ENCODE data around the gene ADCK2.
"Not testable (repeated sequence)": the region's sequence is repeated elsewhere in the genome, so short reads cannot be mapped to it uniquely, and the experiment has no call there.

The ADCK2 gene

GRCh38 chr7:140671966-140672365 lies 779 bp upstream of the ADCK2 start:
- FAIRE-seq: no peak
- no peak for DNase-seq (ENCODE audit: extremely low spot score, insufficient read length, low read depth)

DNA sequence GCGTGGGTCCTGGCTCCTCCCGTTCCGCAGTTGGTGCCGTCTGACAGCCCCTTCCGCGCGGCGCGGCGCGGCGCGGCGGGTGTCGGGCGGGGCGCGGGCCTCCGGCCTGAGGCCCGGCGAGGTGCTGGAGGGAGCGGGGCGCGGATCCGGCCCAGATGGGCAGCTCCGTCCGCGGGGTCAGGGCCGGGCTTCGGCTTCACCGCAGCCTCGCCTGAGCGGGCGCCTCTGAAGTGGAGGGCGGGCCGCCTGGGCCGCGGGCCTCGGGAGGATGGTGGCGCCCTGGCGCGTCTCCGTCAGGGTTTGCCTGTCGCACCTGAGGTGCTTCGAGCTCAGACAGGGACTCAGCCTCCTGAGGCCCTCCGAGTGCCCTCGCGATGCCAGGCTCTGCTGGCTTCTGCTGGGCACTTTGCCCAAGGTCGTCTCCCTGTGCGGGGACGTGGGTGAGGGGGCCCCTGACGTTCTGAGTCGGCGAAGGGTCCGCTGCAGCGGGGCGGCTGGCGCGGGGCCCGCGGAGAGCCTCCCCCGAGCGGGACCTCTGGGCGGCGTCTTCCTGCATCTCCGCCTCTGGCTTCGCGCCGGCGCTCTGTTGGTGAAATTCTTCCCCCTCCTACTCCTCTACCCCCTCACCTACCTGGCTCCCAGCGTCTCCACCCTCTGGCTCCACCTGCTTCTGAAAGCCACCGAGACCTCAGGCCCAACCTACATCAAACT lies 473 bp downstream of the ADCK2 start:
- DNase-seq (ENCODE audit: extremely low spot score, insufficient read length, low read depth): peak; percentile 18
- FAIRE-seq: peak; percentile 35

GRCh38 chr7:140673774-140674155 lies 1.0 kb downstream of the ADCK2 start:
- FAIRE-seq: no peak
- DNase-seq (ENCODE audit: extremely low spot score, insufficient read length, low read depth): no peak

DNA sequence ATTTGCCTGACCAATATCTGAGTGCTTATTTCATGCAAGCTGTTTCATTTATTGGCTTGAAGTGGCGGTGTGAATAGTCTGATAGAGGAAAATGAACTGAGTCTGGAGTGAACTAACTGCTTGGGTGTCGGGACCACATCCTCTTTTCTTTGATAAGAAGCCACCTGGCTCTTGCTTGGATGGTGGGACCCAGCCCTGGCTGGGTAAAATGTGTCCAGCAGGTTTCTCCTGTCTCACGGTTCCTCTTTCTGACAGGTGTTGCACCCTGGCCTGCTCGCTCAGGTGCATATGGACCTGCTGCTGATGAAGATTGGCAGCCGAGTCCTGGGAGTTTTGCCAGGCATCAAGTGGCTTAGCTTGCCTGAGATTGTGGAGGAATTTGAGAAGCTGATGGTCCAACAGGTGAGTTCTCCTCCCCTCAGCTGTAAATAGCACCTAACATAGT lies 1.6 kb downstream of the ADCK2 start:
- DNase-seq (ENCODE audit: extremely low spot score, insufficient read length, low read depth): peak; percentile 18
- FAIRE-seq: peak; percentile 74

DNA sequence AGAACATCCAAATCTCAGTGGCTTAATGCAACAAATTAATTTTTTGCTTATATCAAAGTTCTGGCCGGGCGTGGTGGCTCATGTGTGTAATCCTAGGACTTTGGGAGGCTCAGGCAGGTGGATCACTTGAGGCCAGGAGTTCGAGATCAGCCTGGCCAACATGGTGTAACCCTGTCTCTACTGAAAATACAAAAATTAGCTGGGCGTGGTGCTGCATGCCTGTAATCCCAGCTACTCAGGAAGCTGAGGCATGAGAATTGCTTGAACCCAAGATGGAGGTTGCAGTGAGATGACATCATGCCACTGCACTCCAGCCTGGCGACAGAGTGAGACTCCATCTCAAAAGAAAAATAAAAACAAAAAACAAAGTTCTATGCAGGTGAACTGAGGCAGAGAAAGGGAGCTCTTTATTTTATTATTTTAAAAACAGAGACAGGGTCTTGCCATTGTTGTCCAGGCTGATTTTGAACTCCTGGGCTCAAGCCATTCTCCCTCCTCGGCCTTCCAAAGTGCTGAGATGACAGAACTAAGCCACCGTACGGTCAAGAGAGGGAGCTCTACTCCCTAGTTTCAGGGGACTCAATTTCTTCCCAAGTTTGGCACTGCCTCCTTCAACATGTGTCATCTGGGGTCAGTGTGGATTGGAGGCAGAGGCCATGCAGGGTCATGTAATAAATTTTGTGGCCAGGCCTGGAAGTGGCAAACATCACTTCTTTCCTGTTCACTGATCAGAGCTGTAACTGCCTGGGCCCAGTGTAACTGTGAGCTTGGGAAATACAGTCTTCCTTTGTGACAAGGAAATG lies 2.4 kb downstream of the ADCK2 start:
- DNase-seq (ENCODE audit: extremely low spot score, insufficient read length, low read depth) (no peak), FAIRE-seq (peak; percentile 75)

DNA sequence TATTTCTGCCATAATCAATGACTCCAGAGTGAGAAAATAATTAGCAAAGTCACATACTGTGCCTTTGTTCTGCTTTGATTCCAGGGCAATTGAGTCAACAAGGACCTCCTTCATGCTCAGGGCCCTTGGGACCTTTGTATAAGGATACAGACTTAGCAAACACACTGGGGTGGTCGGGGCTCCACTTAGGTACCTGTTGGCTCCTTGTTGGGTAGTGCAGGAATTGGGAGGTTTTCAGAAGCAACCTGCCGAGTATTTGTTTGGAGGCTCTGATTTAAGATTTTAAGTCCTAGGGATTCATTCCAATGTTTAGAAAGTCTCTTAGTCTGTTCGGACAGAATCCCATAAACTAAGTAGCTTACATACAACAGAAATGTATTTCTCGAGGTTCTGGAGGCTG lies 3.0 kb downstream of the ADCK2 start:
- no peak for DNase-seq (ENCODE audit: extremely low spot score, insufficient read length, low read depth)
- peak; percentile 26 for FAIRE-seq

DNA sequence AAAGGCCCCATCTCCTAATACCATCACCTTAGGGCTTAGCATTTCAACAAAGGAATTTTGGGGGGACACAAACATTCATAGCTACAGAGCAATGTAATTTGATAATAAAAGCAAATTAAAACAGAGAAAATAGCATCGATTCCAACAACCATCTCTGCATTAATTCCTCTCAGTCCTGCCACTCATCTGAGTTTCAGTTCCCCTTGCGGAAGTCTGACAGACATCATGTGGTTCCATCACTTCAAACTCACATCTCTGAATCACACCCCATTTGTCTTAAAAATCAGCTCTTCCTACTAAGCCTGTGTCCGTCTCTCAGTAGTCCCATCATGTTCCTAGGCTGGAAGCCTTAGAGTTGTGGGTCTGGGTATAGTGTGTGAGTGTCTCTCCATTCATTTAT lies 3.6 kb downstream of the ADCK2 start:
- FAIRE-seq: peak; percentile 95
- peak; percentile 32 for DNase-seq (ENCODE audit: extremely low spot score, insufficient read length, low read depth)

DNA sequence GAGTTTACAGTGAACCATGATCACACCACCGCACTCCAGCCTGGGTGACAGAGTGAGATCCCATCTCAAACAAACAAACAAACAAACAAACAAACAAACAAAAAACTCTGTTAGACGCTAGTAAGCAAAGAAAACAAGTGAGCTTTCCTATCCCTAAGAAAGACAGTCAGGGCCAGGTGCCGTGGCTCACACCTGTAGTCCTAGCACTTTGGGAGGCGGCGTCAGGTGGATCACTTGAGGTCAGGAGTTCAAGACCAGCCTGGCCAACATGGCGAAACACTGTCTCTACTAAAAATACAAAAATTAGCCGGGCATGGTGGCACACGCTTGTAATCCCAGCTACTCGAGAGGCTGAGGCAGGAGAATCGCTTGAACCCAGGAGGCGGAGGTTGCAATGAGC lies 4.2 kb downstream of the ADCK2 start:
- not testable (repeated sequence) for FAIRE-seq; DNase-seq (ENCODE audit: extremely low spot score, insufficient read length, low read depth)

GRCh38 chr7:140677496-140677895 lies 4.8 kb downstream of the ADCK2 start:
- DNase-seq (ENCODE audit: extremely low spot score, insufficient read length, low read depth): no peak
- FAIRE-seq: no peak

GRCh38 chr7:140678081-140678815 lies 5.5 kb downstream of the ADCK2 start:
- FAIRE-seq (no peak), DNase-seq (ENCODE audit: extremely low spot score, insufficient read length, low read depth) (no peak)

GRCh38 chr7:140678816-140679130 lies 6.0 kb downstream of the ADCK2 start:
- no peak for FAIRE-seq
- DNase-seq (ENCODE audit: extremely low spot score, insufficient read length, low read depth): no peak

- DNase-seq (ENCODE audit: extremely low spot score, insufficient read length, low read depth) (no peak), FAIRE-seq (no peak)
Observed at GRCh38 chr7:140679186-140679585, 6.4 kb downstream of the ADCK2 start.

- no peak for DNase-seq (ENCODE audit: extremely low spot score, insufficient read length, low read depth)
- FAIRE-seq: no peak
Observed at GRCh38 chr7:140680886-140681285, 8.1 kb downstream of the ADCK2 start.

DNA sequence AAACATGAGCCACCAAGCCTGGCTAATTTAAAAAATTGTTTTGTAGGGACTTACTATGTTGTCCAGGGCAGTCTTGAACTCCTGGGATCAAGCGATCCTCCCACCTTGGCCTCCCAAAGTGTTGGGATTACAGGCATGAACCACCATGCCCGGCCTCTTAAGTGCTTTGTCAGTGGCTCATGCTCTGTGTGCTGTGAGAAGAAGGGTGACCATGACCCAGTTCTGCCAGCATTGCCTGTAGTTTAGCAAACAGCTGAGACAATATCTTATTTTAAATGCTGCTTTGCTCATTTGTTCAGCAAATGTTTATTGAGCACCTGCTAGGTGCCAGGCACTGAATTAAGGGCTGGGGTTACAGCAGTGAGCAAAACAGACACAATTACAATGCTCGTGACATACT lies 9.0 kb downstream of the ADCK2 start:
- FAIRE-seq (no peak), DNase-seq (ENCODE audit: extremely low spot score, insufficient read length, low read depth) (no peak)

GRCh38 chr7:140683657-140684056 lies 10.9 kb downstream of the ADCK2 start:
- DNase-seq (ENCODE audit: extremely low spot score, insufficient read length, low read depth) (no peak), FAIRE-seq (no peak)

DNA sequence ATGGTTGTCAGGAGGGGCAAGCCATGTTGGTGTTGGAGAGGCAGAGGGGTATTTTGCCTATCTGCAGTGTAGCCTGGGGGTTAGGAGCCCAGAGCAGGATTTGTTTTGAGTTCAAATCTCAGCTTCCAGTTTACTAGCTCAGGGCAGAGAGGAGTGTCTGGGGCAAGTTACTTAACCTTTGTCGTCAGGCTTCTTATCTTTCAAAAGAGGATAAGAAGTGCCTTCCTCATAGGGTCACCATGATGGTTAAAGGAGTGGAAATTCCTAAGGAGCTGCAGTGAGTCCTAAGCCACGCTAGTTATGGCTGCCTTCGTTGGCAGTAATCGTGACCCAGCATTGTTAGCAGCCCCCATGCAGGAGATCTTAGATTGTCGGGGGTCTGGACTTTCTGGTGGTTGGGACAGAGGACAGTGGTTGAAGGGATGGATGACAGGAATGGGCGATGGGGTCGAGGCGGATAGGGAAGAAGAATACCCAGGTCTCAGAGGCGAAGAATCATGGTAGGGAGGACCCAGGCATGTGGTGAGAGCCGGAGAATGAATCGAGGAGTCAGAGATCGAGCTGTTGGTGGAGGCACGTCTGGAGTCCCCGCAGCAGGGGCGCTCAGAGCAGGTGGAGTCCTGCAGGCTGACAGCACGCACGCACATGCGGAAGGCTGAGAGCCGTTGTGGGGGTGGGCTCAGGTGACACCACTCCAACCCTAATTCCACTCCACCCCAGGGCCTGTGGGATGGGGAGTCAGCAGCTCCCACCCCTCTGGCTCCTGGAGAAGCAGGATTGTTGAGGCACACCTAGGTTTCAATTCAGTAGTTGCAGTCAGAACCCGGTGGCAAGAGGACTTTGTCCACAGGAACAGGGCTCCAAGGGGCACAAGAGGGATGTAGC lies 11.6 kb downstream of the ADCK2 start:
- FAIRE-seq: no peak

DNA sequence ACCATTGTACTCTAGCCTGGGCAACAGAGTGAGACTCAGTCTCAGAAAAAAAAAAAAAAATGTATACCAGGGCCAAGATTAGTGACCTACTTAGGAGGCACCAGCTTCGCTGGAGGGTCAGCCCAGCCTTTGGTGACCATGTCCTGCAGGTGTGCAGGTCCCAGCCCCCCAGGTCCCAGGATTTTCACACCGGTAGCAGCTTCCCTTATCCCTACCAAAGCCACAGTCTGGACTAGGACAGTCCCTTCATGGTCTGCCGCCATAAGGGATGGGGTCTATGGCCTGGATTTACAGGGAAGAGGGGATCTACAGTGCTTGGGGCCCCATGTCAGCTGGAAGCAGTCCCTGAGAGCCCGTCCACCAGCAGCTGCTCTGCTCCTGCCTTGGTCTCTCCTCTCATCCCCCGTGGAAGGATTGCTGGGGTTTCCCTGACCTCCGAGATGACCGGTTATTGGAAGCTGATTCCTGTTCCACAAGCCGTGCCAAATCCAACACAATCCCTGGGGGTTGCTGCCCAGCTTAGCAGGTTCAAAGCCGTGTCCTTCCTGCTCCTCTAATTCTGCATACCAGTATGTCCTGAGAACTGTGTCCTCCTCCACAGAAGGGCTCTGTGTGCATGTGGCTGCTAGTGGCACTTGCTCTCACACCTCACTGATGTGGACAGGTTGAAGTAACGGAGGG lies 12.8 kb downstream of the ADCK2 start:
- no peak for FAIRE-seq
- no peak for DNase-seq (ENCODE audit: extremely low spot score, insufficient read length, low read depth)

More for the DNA sequence above, 11.6 kb downstream of the ADCK2 start:
- DNase-seq (ENCODE audit: extremely low spot score, insufficient read length, low read depth): no peak

GRCh38 chr7:140686921-140687320 lies 14.2 kb downstream of the ADCK2 start:
- DNase-seq (ENCODE audit: extremely low spot score, insufficient read length, low read depth) (no peak), FAIRE-seq (no peak)

DNA sequence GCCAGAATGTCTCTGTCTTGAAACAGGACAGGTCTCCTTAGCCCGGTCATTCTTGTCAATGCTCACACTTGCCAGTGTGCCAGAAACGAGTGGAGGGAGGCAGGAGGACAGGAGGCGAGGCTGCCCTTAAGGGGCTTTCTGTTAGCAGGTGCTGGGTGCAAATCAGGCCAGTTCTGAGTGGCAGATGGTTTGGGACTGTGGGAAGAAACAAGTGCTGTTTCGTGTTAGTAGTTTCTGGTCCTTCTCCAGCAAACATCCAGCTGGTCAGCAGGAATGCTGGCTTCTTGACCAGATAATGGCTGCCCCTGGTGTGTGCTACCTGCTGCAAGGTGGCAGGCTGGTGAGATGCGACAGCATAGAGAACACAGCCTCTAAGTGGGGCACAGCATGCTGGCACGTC lies 15.6 kb downstream of the ADCK2 start:
- no peak for DNase-seq (ENCODE audit: extremely low spot score, insufficient read length, low read depth)
- no peak for FAIRE-seq
